ENCODE results near the gene PDE4D. TPM values are rescaled to one million over a fixed set of nuclear protein-coding genes. Genes with fewer than 3 reads are reported as not detected.

PDE4D gene
- total RNA-seq, 1 experiment from 2014 or later, result 2.1 TPM

DNA sequence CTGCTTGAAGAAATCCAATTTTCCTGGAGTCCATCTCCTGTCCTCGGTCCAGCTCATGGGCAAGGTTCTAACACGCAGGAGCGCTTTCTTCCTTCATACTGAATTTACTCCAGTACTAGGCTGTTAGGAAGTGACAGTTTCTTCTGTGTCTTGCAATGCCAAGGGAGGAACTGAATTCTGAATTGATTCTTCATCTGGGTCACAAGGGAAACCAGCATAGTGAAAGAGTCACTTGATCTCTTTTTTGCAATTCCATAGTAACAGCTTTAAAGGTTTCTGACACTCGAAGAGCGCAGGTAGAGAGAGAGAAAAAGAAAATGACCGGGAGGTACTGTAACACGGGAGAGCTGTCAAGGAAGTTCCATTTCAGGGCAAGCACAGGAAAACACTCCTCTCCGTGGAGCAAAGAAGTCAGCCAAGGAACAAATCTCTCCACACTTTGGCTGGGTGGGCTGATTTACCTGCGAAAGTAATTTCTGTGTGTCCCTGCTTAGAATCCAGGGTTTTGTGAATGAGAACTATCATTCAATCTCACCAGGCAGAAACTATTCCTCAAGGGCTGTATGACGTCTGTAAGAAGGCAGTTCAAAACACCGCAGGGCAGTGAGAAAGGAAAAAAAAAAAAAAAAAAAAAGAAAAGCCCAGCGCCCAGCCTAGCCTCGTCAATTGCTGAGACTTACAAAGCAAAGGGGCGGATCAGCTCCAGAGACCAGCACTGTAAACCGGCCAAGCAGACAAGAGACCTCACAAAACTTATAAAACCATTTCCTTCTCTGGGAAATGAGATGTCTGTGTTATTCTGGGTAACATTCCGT is 617.8 kb downstream of the PDE4D start:
- Histone ChIP-seq H3K23me2 (ENCODE audit: insufficient read length, low read depth, low read length, poor library complexity, severe bottlenecking) (peaks cover 6% of the 10 kb centered on the region), H2BK15ac (ENCODE audit: low read depth, low read length) (no peak overlapping the region), H3K27me3 (ENCODE audit: insufficient read depth, low read length) (no peaks in the 10 kb centered on the region), H2AFZ (ENCODE audit: low read length) (peak overlapping the region; percentile 90), H3K9me3 (ENCODE audit: control insufficient read depth, low read depth, low read length) (no peaks in the 10 kb centered on the region), H3K4me2 (ENCODE audit: insufficient read depth, insufficient read length, low read length) (peak overlapping the region; percentile 81), H3K23ac (ENCODE audit: insufficient read length, low read depth, low read length) (no peak overlapping the region), H4K91ac (ENCODE audit: insufficient read length, low read depth, low read length) (no peak overlapping the region), H3K79me1 (ENCODE audit: insufficient read depth, low read depth, low read length, poor library complexity, severe bottlenecking) (no peaks in the 10 kb centered on the region), H3K27ac (ENCODE audit: insufficient read length, low read depth, low read length) (no peak overlapping the region), H3T11ph (ENCODE audit: low read length) (no peak overlapping the region), H4K20me1 (ENCODE audit: control insufficient read depth, insufficient read depth, insufficient read length) (no peaks in the 10 kb centered on the region), H3K4ac (ENCODE audit: low read depth, low read length) (no peak overlapping the region), H4K8ac (replicated peaks; ENCODE audit: insufficient read length, low read depth, low read length) (no peak overlapping the region), H3K79me2 (ENCODE audit: insufficient read depth, low read length) (no peaks in the 10 kb centered on the region), H3K4me1 (ENCODE audit: insufficient read depth, low read length) (no peaks in the 10 kb centered on the region), H2BK120ac (ENCODE audit: low read depth, low read length, poor library complexity, severe bottlenecking) (no peak overlapping the region), H3K56ac (ENCODE audit: insufficient read length, low read depth, low read length) (no peak overlapping the region), H2BK5ac (ENCODE audit: insufficient read length, low read length) (no peak overlapping the region), H3K9ac (ENCODE audit: extremely low read depth, insufficient read length, low read length) (no peak overlapping the region), H2BK12ac (ENCODE audit: insufficient read length, low read depth, low read length) (no peak overlapping the region), H2BK20ac (ENCODE audit: low read depth, low read length, poor library complexity, severe bottlenecking) (no peak overlapping the region), H3K14ac (ENCODE audit: insufficient read depth, low read length) (no peak overlapping the region), H3K18ac (ENCODE audit: insufficient read length, low read depth, low read length) (no peak overlapping the region), H2AK5ac (ENCODE audit: insufficient read length, low read length) (no peak overlapping the region), H4K5ac (ENCODE audit: insufficient read length, low read depth, low read length) (no peak overlapping the region)
- peak; percentile 46 for DNase-seq
- TF ChIP-seq, protein P1, sequence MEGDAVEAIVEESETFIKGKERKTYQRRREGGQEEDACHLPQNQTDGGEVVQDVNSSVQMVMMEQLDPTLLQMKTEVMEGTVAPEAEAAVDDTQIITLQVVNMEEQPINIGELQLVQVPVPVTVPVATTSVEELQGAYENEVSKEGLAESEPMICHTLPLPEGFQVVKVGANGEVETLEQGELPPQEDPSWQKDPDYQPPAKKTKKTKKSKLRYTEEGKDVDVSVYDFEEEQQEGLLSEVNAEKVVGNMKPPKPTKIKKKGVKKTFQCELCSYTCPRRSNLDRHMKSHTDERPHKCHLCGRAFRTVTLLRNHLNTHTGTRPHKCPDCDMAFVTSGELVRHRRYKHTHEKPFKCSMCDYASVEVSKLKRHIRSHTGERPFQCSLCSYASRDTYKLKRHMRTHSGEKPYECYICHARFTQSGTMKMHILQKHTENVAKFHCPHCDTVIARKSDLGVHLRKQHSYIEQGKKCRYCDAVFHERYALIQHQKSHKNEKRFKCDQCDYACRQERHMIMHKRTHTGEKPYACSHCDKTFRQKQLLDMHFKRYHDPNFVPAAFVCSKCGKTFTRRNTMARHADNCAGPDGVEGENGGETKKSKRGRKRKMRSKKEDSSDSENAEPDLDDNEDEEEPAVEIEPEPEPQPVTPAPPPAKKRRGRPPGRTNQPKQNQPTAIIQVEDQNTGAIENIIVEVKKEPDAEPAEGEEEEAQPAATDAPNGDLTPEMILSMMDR (conservative IDR thresholded peaks at IDR 0.05), result no peak
- H3K4me3 Mint-ChIP-seq, result peak overlapping the region; percentile 53 to 69
- H3K27ac Mint-ChIP-seq, result peak overlapping the region in 1 of 3 experiments; percentile 54; a peak in 2 of 7 replicates
- no peaks in the 10 kb centered on the region for H3K9me3 Mint-ChIP-seq
- H3K27me3 Mint-ChIP-seq (ENCODE audit: low read depth), result peaks cover 4% of the 10 kb centered on the region
- peaks cover 12 to 15% of the 10 kb centered on the region in 2 experiments for H3K4me1 Mint-ChIP-seq
- WGBS (ENCODE audit: extremely low coverage, insufficient read length, low lambda C conversion rate), result no CpG with 5 or more reads among the region's 16 CpGs
- no peaks in the 10 kb centered on the region for H3K36me3 Mint-ChIP-seq (ENCODE audit: insufficient read depth in 1 of 3, low read depth in 3 of 3)
